Measurements from ENCODE around the gene SLC22A23.
"Not testable (repeated sequence)": the region's sequence is repeated elsewhere in the genome, so short reads cannot be mapped to it uniquely, and the experiment has no call there.

Gene SLC22A23

GRCh38 chr6:3259491-3259958, 197.3 kb downstream of the SLC22A23 start:
- DNase-seq, result peak; percentile 24

- DNase-seq, result peak; percentile 96
Observed at GRCh38 chr6:3258720-3259490, 197.9 kb downstream of the SLC22A23 start, which contains the start of gene PSMG4. TSS of gene PSMG4 (plus strand) at chr6:3258947. CDS start at chr6:3259023, 76 bp downstream.

- DNase-seq, result no peak
Observed at GRCh38 chr6:3258201-3258600, 198.6 kb downstream of the SLC22A23 start.

- no peak for DNase-seq
Observed at GRCh38 chr6:3253597-3253961, 203.3 kb downstream of the SLC22A23 start.

GRCh38 chr6:3252861-3253596, 203.8 kb downstream of the SLC22A23 start:
- no peak for DNase-seq

- DNase-seq, result no peak
Observed at GRCh38 chr6:3252369-3252768, 204.5 kb downstream of the SLC22A23 start.

- DNase-seq, result peak; percentile 85
Observed at GRCh38 chr6:3251462-3252314, 205.2 kb downstream of the SLC22A23 start.

GRCh38 chr6:3250231-3250675, 206.6 kb downstream of the SLC22A23 start:
- no peak for DNase-seq

GRCh38 chr6:3249821-3250220, 207.0 kb downstream of the SLC22A23 start:
- no peak for DNase-seq

- no peak for DNase-seq
Observed at GRCh38 chr6:3247255-3248146, 209.3 kb downstream of the SLC22A23 start.

GRCh38 chr6:3245216-3245615, 211.6 kb downstream of the SLC22A23 start:
- no peak for DNase-seq

GRCh38 chr6:3244832-3245161, 212.1 kb downstream of the SLC22A23 start:
- not testable (repeated sequence) for DNase-seq

- no peak for DNase-seq
Observed at GRCh38 chr6:3244003-3244831, 212.6 kb downstream of the SLC22A23 start.

- no peak for DNase-seq
Observed at GRCh38 chr6:3242768-3243167, 214.1 kb downstream of the SLC22A23 start.

GRCh38 chr6:3241745-3242144, 215.1 kb downstream of the SLC22A23 start:
- DNase-seq, result not testable (repeated sequence)

GRCh38 chr6:3240595-3240994, 216.3 kb downstream of the SLC22A23 start:
- no peak for DNase-seq

- no peak for DNase-seq
Observed at GRCh38 chr6:3239110-3239830, 217.6 kb downstream of the SLC22A23 start.

- DNase-seq, result no peak
Observed at GRCh38 chr6:3237761-3238662, 218.8 kb downstream of the SLC22A23 start.

GRCh38 chr6:3236005-3236404, 220.8 kb downstream of the SLC22A23 start:
- DNase-seq, result no peak
